ENCODE measurements around the gene WNT11.

- TF ChIP-seq ZNF274 (IDR thresholded peaks at IDR 0.05; ENCODE audit: low read depth, low read length) = no peak
- no peak for TF ChIP-seq YY1 (IDR thresholded peaks at IDR 0.05; ENCODE audit: insufficient read depth, insufficient read length)
Observed at GRCh38 chr11:76240161-76240540, 33.8 kb upstream of the WNT11 start.
